ENCODE measurements around the gene SOX10. TPM values are rescaled to one million over a fixed set of nuclear protein-coding genes. Genes with fewer than 3 reads are reported as not detected.

SOX10 gene
- polyA plus RNA-seq, 1 donor from 2014 or later = not detected

DNA sequence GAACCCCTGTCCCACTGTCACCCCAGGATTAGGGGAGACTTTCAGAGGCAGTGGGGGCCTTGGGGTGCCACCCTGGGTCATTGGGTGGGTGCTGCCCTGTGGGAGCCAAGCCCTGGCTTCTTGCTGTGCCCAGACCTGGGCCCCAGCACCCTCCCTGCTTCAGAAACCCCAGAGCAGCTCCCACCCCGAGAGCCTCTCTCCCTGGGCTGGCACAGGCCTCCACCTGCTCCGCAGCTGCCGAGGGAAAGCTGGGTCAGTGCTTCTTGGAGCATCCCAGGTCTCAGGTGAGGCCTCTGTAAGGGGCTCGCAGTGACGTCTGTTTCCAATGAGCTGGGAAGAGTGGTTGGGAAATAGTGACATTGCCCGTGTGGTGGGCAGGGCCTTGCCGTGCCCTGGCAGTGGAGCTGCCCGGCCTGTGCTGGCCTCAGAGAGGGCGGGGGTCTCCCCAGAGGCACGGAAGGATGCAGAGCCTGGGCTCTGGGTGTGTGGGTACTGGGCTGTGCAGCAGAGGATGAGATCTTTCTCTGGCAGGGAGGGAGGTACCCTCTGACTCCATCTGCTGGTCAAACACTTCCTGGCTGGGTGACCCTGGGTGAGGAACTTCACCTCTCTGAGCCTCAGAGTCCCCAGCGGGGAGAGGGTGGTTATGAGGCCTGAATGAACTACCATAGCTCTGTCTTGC, 53.9 kb downstream of the SOX10 start:
- Histone ChIP-seq H2AFZ (ENCODE audit: low read depth, low read length) (no peak overlapping the region), H3K27ac (ENCODE audit: low read length) (no peak overlapping the region), H3K4me3 (ENCODE audit: low read length) (no peak overlapping the region), H3K27me3 (ENCODE audit: insufficient read depth, low read depth, low read length) (no peaks in the 10 kb centered on the region), H4K20me1 (ENCODE audit: insufficient read depth) (no peaks in the 10 kb centered on the region), H3F3A (ENCODE audit: insufficient read depth, low read length, poor library complexity, severe bottlenecking) (no peaks in the 10 kb centered on the region), H3K36me3 (ENCODE audit: insufficient read depth, low read length) (no peaks in the 10 kb centered on the region), H3K9me3 (ENCODE audit: low read length) (no peaks in the 10 kb centered on the region), H3K9ac (ENCODE audit: low read length) (no peak overlapping the region), H3K9me2 (ENCODE audit: insufficient read depth, low read length) (no peaks in the 10 kb centered on the region), H3K4me2 (ENCODE audit: low read length) (no peak overlapping the region), H3K79me2 (replicated peaks; ENCODE audit: insufficient read depth, low read length) (no peaks in the 10 kb centered on the region)
- TF ChIP-seq POLR2AphosphoS5 (IDR thresholded peaks at IDR 0.05) = no peak
- no peak for TF ChIP-seq RAD21 (conservative IDR thresholded peaks at IDR 0.05)
- TF ChIP-seq EZH2 (IDR thresholded peaks at IDR 0.05; ENCODE audit: borderline replicate concordance, insufficient read depth, low read length, poor library complexity, severe bottlenecking) = no peak
- no peak for TF ChIP-seq EP300 (conservative IDR thresholded peaks at IDR 0.05; ENCODE audit: poor library complexity, severe bottlenecking)

DNA sequence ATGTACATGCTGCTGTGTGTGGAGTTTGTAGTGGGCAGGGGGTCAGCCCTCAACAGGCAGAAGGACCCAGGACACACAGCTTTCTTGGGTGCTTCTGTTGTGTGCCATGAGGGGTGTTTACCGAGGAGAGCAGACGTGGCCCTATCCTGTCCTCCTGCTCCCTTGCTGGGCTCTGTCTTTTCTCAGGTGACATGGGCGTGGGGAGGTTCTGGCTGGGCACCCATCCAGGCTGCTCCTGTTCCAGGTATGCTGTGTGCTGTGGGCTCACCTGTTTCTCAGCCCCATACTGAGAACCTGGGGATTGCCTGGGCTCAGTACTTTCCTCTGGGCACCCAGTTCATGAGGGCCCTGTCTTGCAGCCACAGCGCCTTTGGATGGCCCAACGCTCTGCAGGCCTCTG, 55.0 kb downstream of the SOX10 start:
- Histone ChIP-seq H3K27me3 (ENCODE audit: insufficient read depth, low read depth, low read length) (no peaks in the 10 kb centered on the region), H3K9me2 (ENCODE audit: insufficient read depth, low read length) (no peaks in the 10 kb centered on the region), H3K4me2 (ENCODE audit: low read length) (no peak overlapping the region), H3K9ac (ENCODE audit: low read length) (no peak overlapping the region), H3K27ac (ENCODE audit: low read length) (no peak overlapping the region), H3K79me2 (replicated peaks; ENCODE audit: insufficient read depth, low read length) (no peaks in the 10 kb centered on the region), H3F3A (ENCODE audit: insufficient read depth, low read length, poor library complexity, severe bottlenecking) (no peaks in the 10 kb centered on the region), H3K9me3 (ENCODE audit: low read length) (no peaks in the 10 kb centered on the region), H3K4me3 (ENCODE audit: low read length) (no peak overlapping the region), H4K20me1 (ENCODE audit: insufficient read depth) (no peaks in the 10 kb centered on the region), H2AFZ (ENCODE audit: low read depth, low read length) (no peak overlapping the region), H3K36me3 (ENCODE audit: insufficient read depth, low read length) (no peaks in the 10 kb centered on the region)
- no peak for TF ChIP-seq POLR2AphosphoS5 (IDR thresholded peaks at IDR 0.05)
- TF ChIP-seq, protein P1, sequence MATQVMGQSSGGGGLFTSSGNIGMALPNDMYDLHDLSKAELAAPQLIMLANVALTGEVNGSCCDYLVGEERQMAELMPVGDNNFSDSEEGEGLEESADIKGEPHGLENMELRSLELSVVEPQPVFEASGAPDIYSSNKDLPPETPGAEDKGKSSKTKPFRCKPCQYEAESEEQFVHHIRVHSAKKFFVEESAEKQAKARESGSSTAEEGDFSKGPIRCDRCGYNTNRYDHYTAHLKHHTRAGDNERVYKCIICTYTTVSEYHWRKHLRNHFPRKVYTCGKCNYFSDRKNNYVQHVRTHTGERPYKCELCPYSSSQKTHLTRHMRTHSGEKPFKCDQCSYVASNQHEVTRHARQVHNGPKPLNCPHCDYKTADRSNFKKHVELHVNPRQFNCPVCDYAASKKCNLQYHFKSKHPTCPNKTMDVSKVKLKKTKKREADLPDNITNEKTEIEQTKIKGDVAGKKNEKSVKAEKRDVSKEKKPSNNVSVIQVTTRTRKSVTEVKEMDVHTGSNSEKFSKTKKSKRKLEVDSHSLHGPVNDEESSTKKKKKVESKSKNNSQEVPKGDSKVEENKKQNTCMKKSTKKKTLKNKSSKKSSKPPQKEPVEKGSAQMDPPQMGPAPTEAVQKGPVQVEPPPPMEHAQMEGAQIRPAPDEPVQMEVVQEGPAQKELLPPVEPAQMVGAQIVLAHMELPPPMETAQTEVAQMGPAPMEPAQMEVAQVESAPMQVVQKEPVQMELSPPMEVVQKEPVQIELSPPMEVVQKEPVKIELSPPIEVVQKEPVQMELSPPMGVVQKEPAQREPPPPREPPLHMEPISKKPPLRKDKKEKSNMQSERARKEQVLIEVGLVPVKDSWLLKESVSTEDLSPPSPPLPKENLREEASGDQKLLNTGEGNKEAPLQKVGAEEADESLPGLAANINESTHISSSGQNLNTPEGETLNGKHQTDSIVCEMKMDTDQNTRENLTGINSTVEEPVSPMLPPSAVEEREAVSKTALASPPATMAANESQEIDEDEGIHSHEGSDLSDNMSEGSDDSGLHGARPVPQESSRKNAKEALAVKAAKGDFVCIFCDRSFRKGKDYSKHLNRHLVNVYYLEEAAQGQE (IDR thresholded peaks at IDR 0.05; ENCODE audit: borderline replicate concordance) = no peak
- no peak for TF ChIP-seq SMC3 (conservative IDR thresholded peaks at IDR 0.05; ENCODE audit: poor library complexity)

GRCh38 chr22:37927637-37927936, 56.8 kb downstream of the SOX10 start:
- H3K4me2 ChIP-seq (ENCODE audit: low read length) = no peak overlapping the region
- H3K4me3 ChIP-seq (ENCODE audit: low read length) = no peak overlapping the region
- no peak overlapping the region for H3K9ac ChIP-seq (ENCODE audit: low read length)
- no peaks in the 10 kb centered on the region for H3F3A ChIP-seq (ENCODE audit: insufficient read depth, low read length, poor library complexity, severe bottlenecking)
- H3K36me3 ChIP-seq (ENCODE audit: insufficient read depth, low read length) = no peaks in the 10 kb centered on the region
- TF ChIP-seq EP300 (conservative IDR thresholded peaks at IDR 0.05; ENCODE audit: poor library complexity, severe bottlenecking) (no peak), TAF1 (IDR thresholded peaks at IDR 0.05; ENCODE audit: low read depth) (no peak), RAD21 (conservative IDR thresholded peaks at IDR 0.05) (no peak), CTCF (IDR thresholded peaks at IDR 0.05; ENCODE audit: poor library complexity, severe bottlenecking) (no peak), MXI1 (conservative IDR thresholded peaks at IDR 0.05; ENCODE audit: poor library complexity, severe bottlenecking) (no peak), EZH2 (IDR thresholded peaks at IDR 0.05; ENCODE audit: borderline replicate concordance, insufficient read depth, low read length, poor library complexity, severe bottlenecking) (no peak), POLR2AphosphoS5 (IDR thresholded peaks at IDR 0.05) (no peak), SMC3 (conservative IDR thresholded peaks at IDR 0.05; ENCODE audit: poor library complexity) (no peak)
- TF ChIP-seq, protein P1 (IDR thresholded peaks at IDR 0.05; ENCODE audit: borderline replicate concordance) = no peak
- H4K20me1 ChIP-seq (ENCODE audit: insufficient read depth) = no peaks in the 10 kb centered on the region
- H3K27me3 ChIP-seq (ENCODE audit: insufficient read depth, low read depth, low read length) = no peaks in the 10 kb centered on the region
- H3K9me3 ChIP-seq (ENCODE audit: low read length) = no peaks in the 10 kb centered on the region
- H3K27ac ChIP-seq (ENCODE audit: low read length) = no peak overlapping the region
- no peak overlapping the region for H2AFZ ChIP-seq (ENCODE audit: low read depth, low read length)
- H3K79me2 ChIP-seq (replicated peaks; ENCODE audit: insufficient read depth, low read length) = no peaks in the 10 kb centered on the region
- H3K9me2 ChIP-seq (ENCODE audit: insufficient read depth, low read length) = no peaks in the 10 kb centered on the region

Data from neural cell (in vitro differentiated cells).